GM21825 (cell line): ENCODE measurements around the gene ARPC1A.
"Not testable (repeated sequence)": the region's sequence is repeated elsewhere in the genome, so short reads cannot be mapped to it uniquely, and the experiment has no call there.

ENCODE experiments used
- ATAC-seq: cut with Tn5 transposase; IDR thresholded peaks from one replicate; pipeline ENCODE4 v1.9.1; 2021; ENCODE audit warnings: mild to moderate bottlenecking, moderate library complexity; ENCODE audit not compliant: unreplicated experiment

ARPC1A gene

DNA sequence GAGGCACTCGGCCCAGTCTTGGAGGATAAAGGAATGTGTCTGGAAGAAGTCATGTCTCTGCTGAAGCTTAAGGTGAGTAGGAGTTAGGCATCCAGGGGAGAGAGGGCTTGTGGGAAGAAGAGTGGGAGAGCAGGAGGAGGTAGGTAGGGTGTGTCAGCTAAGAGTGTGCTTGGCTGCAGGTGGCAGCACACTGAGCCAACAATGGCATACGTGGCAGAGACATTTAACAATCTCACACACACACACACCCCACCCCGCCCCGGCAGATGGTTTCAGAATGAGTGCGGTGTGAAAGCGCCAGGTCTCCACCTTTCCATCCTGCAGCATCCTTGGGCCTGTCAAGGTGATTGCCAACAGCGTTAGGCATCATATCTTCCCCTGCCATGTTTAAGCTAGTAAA lies 11.2 kb upstream of the ARPC1A start:
- no peak for ATAC-seq

DNA sequence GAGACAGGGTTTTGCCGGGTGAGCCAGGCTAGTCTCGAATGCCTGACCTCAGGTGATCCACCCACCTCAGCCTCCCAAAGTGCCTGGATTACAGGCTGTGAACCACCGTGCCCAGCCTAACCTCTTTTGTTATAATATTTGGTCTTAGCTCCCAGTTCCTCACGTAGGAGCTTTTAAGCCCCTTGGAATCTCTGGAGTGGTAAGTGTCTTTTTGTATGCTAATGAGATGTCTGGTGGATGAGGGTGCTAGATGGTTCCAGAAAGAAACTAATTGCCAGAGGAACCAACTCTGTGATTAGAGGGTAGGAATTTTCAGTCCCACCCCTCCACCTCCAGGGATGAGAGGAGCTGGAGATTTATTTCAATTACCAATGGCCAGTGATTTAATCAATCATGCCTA lies 5.3 kb upstream of the ARPC1A start:
- no peak for ATAC-seq

DNA sequence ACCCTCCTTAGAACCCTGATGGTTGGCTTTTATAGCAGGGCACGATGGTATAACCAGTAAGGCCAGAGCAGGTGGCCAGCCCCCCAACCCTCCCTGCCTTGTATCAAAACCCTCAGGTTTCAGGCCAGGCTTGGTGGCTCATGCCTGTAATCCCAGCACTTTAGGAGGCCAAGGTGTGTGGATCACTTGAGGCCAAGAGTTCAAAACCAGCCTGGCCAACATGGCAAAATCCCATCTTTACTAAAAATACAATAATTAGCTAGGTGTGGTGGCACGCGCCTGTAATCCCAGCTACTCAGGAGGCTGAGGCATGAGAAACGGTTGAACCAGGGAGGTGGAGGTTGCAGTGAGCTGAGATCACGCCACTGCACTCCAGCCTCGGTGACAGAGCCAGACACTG lies 3.0 kb upstream of the ARPC1A start:
- ATAC-seq, result not testable (repeated sequence)

DNA sequence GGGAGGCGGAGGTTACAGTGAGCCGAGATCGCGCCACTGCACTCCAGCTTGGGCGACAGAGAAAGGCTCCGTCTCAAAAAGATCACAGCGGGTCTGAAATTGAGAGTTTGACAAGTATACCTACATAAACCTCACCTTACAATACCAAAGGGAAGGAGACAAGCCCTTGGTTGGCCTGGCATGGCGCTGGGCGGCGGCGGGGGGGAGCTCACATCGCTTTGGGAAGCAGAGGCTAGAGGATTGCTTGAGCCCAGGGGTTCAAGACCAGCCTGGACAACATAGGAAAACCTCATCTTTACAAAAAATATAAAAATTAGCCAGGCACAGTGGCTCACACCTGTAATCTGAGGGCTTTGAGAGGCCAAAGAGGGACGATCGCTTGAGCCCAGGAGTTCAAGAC lies 1.1 kb upstream of the ARPC1A start:
- ATAC-seq, result no peak

DNA sequence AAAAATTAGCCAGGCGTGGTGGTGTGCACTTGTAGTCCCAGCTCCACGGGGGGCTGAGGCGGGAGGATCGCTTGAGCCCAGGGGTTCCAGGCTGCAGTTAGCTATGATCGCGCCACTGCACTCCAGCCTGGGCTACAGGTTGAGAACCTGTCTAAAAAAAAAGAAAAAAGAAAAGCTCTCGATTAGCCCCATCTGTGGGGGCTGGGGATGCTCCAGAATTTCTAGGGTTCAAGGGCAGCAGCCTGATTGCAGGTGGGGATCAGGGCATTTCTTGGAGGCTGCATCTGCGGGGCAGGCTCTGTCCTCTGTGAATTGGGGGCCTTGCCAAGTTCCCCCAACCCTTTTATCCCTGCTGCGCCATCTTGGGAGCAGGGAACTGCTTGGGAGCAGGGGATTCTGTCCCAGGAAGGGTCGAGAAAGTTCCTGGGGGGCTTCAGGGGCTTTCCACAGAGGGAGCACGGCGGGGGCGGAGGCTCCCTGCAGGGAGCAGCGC lies 651 bp upstream of the ARPC1A start:
- ATAC-seq, result no peak

DNA sequence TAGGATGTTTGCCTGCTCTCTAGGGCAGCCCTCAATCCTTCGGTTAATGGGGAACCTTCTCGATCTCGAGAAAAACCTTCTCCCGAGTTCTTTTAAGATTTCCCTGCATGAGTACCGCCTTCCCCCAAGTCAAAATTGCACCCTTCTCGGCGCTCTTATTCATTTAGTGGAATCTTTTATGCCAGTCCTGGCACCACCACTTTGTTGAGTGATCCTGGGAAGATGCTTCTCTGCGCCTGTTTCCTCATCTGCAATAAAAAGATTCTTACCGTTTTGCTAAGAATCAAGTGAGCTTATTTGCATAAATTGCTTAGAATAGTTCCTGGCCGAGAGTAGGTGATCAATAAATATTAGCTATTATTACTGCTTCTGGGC lies 697 bp downstream of the ARPC1A start:
- peak; percentile 1 for ATAC-seq

DNA sequence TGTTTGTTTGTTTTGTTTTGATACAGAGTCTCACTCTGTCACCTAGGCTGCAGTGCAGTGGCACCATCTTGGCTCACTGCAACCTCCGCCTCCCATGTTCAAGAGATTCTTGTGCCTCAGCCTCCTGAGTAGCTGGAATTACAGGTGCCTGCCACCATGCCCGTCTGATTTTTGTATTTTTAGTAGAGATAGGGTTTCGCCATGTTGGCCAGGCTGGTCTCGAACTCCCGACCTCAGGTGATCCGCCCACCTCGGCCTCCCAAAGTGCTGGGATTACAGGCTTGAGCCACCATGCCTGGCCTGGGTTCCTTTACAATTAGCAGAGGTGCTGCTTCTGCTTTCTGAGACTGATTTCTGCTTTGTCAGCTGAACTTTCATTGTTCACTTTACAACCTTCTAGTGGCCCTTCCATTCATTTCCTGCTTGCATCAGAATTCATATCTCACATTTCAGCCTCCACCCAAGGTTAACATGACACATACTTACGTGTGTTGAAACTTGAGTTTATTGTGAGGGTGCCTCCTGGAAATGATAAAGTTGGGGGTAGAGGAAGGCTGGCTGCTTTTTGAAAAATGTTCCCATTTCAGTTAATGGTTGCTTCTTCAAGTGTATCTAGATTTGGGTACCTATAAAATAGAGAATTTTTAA lies 4.7 kb downstream of the ARPC1A start:
- ATAC-seq, result not testable (repeated sequence)

DNA sequence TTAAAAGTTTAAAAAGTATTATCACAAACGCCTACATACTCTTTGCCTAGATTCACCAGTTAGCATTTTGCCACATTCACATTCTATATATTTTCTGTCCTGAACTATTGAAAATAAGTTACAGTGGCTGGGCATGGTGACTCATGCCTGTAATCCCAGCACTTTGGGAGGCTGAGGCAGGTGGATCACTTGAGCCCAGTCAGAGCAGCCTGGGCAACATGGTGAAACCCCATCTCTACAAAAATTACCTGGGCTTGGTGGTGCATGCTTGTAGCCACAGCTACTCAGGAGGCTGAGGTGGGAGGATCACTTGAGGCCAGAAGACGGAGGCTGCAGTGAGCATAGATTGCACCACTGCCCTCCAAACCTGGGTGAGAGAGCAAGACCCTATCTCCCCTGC lies 5.3 kb downstream of the ARPC1A start:
- ATAC-seq, result no peak

DNA sequence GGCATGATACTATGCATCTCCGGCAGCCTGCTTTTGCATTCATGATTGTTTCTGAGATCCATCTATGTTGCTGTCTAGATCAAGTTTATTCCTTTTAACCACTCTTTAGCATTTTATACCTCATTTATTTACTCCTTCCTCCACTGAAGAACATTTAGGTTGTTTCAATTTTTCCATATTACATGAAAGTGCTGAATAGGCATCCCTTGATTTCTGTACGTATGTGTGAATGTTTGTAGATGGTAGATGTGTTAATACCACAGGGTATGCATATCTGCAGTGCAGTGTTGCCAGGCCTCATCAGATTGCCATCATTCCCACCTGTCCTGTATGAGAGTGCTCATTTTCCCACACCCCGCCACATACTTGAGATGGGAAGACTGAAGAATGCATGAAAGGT lies 13.9 kb downstream of the ARPC1A start:
- no peak for ATAC-seq

DNA sequence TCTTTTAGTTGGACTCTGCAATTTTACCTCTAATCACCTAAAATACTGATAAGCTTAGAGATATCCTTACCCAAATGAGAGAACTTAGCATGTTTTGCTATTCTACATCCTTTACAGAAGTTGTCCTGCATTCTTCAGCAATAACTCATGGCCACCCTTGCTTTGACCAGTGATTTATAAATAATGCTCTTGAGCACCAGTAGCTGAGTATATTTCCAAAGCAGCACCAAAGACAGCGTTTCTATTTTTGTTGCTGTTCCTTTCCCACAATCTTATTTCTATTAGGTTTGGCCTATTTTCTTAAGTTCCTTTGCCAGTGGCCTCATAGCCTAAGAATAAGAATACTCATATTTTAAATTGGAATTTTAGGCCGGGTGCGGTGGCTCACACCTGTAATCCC lies 15.0 kb downstream of the ARPC1A start:
- no peak for ATAC-seq

DNA sequence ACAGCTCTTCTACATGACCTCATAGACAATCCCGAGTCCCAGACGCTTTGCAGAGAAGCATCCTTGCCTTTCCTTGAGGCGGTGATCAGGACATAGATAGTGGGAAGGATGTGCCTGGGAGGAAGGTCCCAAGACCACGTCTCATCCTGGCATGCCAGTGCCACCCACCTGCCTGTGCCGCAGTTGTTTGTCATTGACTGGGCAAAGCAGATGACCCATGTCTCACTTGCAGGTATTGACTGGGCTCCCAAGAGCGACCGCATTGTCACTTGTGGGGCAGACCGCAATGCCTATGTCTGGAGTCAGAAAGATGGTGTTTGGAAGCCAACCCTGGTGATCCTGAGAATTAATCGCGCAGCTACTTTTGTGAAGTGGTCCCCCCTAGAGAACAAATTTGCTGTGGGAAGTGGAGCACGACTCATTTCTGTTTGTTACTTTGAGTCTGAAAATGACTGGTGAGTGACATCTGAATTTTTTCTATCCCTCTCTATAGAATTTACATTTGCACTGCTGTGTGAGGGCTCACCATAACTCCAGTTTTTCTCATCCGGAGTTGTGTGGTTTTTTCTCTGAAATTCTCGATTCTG lies 18.5 kb downstream of the ARPC1A start:
- ATAC-seq, result no peak

DNA sequence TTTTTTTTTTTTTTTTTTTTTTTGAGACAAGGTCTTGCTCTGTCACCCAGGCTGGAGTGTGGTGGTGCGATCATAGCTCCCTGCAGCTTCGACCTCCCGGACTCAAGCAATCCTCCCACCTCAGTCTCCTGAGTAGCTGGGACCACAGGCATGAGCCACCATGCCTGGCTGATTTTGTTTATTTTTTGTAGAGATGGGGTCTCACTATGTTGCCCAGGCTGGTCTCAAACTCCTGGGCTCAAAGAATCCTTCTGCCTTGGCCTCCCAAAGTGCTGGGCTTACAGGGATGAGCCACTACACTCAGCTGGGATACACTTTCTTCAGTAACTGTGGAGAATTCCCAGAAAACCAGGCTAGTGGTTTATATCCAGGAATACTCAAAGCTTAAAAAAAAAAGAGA lies 24.9 kb downstream of the ARPC1A start:
- not testable (repeated sequence) for ATAC-seq

DNA sequence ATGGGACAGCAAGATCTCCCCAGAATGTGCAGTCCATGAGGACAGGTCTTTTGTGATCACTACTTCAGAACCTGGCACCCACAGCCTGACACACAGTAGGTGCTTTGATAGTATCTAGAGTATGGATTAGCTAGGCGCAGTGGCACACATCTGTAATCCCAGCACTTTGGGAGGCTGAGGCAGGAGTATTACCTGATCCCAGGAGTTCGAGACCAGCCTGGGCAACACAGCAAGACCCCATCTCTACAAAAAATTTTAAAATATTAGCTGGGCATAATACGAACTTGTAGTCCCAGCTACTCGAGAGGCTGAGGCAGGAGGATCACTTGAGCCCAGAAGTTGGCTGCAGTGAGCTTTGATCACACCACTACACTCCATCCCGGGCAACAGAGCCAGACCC lies 26.5 kb downstream of the ARPC1A start:
- ATAC-seq, result no peak

DNA sequence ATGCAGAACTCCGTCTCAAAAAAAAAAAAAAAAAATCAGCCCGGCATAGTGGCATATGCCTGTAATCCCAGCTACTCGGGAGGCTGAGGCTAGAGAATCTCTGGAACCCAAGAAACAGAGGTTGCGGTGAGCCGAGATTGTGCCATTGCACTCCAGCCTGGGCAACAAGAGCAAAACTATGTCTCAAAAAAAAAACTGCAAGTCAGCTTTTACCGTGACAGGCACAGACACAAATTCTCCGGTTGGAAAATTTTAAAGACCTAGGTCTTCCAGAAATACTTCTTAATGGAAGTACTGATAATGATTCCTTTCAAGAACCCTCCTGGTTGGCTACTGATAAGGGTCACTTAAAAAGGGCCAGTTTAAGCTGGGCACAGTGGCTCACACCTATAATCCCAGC lies 29.4 kb downstream of the ARPC1A start:
- no peak for ATAC-seq

DNA sequence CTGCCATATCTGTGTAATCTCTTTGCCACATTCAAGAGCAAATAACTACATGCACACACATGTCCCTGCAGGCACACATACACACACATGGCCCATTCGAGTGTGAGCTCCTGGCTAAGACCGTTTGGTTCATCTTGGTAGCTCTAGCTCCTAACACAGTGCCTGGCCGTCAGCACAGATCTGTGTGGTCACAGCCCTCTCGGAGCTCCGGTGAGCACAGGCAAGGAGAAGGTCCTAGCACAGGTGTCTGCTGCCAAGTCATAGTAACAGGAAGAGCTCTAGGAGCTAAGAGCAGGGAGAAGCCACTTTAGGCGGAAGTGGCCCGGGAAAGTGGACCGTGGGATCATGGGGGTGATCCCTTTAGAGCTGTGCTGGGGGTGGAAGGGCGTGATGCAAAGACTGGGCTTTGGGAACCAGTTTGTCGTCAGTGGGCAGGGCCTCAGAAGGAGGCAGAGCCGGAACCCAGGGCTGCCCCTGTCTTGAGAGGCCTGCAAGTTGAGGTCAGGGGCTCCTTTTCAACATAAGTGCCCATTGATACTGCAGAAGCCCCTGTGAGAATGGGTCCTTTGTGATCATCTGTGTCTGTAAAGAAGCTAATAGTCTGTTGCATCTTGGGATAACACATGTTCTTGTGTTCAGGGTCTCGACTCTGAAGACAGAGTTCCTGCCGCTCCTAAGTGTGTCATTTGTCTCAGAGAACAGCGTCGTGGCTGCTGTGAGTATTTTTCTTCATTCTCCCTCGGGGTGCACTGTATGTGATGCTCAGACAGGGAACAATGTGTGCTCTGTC lies 32.2 kb downstream of the ARPC1A start:
- ATAC-seq, result no peak

DNA sequence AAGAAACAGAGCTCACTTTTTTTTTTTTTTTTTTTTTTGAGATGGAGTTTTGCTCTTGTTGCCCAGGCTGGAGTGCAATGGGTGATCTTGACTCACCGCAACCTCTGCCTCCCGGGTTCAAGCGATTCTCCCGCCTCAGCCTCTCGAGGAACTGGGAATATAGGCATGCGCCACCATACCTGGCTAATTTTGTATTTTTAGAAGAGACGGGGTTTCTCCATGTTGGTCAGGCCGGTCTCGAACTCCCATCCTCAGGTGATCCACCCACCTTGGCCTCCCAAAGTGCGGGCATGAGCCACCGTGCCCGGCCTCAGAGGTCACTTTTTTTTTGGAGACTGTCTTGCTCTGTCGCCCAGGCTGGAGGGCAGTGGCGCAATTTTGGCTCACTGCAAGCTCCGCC lies 32.8 kb downstream of the ARPC1A start:
- not testable (repeated sequence) for ATAC-seq

DNA sequence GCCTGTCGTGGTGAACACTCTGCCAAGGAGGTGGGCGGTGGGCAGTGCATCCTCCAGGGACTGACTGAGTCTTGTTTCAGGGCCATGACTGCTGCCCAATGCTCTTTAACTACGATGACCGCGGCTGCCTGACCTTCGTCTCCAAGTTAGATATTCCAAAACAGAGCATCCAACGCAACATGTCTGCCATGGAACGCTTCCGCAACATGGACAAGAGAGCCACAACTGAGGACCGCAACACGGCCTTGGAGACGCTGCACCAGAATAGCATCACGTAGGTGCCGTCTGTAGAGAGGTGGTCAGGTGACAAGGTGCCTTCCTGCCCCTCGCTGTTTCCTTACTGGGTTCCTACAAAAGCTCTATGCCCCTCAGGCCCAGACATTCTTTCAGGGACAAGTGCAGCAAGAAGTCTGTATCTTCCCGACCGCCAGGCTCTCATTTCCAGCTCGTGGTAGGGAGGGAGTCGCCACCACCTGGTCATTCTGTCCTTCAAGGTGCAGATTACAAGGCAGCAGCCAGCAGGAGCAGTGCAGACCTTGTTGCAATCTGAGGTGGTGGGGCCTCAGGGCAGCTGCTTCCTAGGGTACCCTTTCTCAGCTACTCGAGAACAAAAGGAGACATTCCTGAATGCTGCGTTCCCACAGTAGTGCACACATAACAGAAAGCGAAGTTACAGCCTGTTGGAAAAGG lies 33.9 kb downstream of the ARPC1A start:
- no peak for ATAC-seq

DNA sequence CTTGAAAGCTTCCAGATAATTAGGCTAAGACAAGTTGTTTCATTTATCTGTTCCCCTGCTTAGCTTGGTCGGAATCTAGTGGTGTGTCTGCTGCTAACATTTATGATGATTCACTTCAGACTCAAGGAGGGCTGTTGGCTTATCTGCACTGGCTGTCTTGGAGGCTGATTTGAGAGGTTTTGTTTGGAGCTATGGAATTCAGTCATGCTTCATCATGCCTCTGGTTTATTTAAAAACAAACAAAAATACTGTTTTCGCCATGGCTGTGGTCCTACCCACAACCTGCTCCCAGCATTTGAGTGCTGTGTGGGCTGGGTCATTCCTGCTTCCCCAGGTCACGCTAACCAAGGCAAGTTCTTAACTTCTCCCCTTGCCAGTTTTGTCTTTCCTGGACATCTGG lies 37.1 kb downstream of the ARPC1A start:
- ATAC-seq, result no peak

DNA sequence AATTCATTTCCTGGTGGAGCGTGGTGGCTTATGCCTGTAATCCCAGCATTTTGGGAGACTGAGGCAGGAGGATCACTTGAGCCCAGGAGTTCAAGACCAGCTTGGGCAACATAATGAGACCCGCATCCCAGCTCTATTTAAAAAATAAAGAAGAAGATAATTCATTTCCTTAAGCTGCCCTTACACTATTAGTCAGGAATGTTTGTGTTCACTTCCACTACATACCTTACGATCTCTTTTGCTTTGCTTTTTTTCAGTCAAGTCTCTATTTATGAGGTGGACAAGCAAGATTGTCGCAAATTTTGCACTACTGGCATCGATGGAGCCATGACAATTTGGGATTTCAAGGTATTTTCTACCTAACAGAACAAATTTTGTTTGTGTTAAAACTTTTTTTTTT lies 37.6 kb downstream of the ARPC1A start:
- ATAC-seq, result no peak

DNA sequence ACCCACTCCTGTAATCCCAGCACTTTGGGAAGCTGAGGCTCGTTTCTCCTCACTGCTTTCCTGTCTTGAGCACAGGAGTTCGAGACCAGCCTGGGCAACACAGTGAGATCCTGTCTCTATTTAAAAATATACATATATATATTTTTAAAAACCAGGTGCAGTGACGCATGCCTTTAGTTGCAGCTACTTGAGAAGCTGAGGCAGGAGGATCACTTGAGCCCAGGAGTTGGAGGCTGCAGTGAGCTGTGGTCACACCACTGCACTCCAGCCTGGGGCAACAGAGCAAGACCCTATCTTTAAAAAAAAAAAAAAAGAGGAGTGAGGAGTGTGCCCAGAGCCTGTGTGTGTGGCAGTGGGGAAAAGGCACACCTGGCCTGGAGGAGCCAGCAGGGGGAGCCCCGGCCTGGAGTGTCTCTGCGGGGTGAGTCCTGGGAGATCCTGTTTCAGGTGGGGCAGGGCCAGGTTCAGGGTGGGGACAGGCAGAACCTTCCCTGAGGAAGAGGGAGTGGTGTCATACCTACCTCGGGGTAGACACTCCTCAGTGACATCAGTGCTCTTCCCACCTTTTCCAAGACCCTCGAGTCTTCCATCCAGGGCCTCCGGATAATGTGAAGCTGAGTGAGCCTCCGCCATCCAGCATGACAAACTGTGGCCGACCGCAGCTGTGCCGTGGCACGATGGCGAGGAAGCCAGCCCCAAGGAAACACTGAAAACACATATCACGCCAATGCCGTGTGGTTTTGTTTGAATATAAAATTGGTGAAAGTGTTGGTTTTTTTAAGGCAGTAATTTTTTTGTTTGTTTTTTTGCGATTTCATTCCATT lies 39.8 kb downstream of the ARPC1A start:
- no peak for ATAC-seq

DNA sequence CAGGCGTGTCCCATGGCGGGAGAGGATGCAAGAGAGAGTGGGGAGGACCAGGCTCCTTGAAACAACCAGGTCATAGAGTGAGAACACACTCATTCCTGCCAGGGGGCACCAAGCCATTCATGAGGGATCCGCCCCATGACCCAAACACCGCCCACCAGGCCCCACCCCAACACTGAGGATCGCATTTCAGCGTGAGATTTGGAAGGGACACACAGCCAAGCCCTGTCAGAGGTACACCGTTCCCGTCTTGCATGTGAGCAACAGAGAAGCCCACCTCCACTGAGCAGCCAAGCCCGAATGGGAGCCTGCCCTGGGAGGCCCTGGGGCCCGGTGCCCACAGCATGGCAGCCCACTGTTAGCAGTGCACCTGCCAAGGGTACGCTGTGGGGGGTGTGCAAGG lies 40.9 kb downstream of the ARPC1A start:
- ATAC-seq, result no peak
